Omental fat pad (tissue), 4 donors: ENCODE measurements around the gene SPG21. TPM values are rescaled to one million over a fixed set of nuclear protein-coding genes. Genes with fewer than 3 reads are reported as not detected.
A peak's percentile ranks its signal among the peaks of the same experiment; 100 is the strongest.

Experiments used
- ATAC-seq: fragments of 150-250 bp; one replicate; pipeline ENCODE4 v1.9.1; 2016; ENCODE audit warnings: mild to moderate bottlenecking, moderate library complexity; ENCODE audit not compliant: low FRiP score
- DNase-seq: peaks from one replicate; pipeline ENCODE4 v3.0.0-alpha.2; 2019; ENCODE audit warnings: low spot score
- total RNA-seq, 4 donors: library from RNA; depleted of rRNA; stranded (reverse); fragments of >200 nt; gene quantifications; one replicate each; pipeline ENCODE4 v1.1.0, GENCODE V29; 2016
- TF ChIP-seq, protein P1 (sequence below), 3 donors: fragments of 450-650 bp; IDR thresholded peaks; one replicate each; pipeline ENCODE4 v1.5.1; 2016 to 2017; ENCODE audit warnings: antibody characterized with exemption in 3 of 3, mild to moderate bottlenecking in 3 of 3, moderate library complexity in 2 of 3

The SPG21 gene
- total RNA-seq, 4 donors from 2014 or later = 72.9 to 93.9 (median 84.7) TPM

DNA sequence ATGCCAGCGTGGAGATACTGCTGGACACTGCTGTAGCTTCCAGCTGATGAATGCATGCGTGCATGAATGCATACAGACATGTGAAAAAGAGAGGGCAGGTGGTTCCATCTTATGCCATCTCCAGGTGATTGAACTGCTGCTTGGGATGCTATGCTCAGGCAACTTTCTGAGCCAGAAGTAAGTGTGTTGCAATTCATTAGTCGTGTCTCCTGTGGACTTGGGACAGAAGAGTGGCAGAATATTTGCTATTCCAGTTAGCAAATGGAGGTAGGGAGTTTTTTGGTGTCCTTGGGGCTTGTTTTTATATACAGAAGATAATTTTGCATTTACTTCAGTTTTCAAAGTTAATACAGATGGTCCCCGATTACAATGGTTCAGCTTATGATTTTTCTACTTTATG, 44.8 kb downstream of the SPG21 start:
- ATAC-seq = no peak
- DNase-seq = no peak
- TF ChIP-seq, protein P1, sequence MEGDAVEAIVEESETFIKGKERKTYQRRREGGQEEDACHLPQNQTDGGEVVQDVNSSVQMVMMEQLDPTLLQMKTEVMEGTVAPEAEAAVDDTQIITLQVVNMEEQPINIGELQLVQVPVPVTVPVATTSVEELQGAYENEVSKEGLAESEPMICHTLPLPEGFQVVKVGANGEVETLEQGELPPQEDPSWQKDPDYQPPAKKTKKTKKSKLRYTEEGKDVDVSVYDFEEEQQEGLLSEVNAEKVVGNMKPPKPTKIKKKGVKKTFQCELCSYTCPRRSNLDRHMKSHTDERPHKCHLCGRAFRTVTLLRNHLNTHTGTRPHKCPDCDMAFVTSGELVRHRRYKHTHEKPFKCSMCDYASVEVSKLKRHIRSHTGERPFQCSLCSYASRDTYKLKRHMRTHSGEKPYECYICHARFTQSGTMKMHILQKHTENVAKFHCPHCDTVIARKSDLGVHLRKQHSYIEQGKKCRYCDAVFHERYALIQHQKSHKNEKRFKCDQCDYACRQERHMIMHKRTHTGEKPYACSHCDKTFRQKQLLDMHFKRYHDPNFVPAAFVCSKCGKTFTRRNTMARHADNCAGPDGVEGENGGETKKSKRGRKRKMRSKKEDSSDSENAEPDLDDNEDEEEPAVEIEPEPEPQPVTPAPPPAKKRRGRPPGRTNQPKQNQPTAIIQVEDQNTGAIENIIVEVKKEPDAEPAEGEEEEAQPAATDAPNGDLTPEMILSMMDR (IDR thresholded peaks at IDR 0.05) = no peak

DNA sequence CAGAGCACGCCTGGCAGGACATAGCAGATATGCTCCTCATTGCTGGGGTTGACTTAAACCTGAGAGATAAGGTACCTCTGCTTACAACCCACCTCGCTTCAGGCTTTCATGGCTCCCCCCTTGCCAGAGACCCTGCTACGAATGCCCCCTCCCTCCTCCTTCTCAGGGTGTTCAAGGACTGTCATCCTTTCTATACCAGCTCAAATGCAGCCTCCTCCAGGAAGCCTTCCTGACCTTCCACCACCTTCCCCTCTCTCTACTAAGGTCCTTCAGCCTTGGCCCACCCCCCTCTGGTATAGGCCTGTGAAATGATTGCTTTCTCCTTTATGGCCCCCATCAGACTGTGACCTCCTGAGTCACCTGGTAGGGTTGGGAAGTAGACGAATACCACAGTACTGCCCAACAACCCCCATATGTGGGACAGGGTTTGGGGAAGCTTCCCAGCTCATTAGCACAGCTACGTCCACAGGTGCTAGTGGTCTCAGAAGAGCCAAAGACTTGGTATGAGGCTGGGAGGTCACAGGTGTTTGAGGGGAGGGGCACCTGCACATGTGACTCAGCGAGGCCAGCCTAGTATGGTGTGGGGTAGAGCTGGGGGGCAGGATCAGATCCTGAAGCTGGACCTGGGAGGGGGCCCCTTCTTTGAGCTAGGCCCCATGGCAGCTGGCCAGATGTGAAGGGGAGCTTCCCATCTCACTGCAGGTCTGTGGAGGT, 46.0 kb downstream of the SPG21 start:
- TF ChIP-seq, protein P1 (IDR thresholded peaks at IDR 0.05) = no peak
- no peak for DNase-seq

DNA sequence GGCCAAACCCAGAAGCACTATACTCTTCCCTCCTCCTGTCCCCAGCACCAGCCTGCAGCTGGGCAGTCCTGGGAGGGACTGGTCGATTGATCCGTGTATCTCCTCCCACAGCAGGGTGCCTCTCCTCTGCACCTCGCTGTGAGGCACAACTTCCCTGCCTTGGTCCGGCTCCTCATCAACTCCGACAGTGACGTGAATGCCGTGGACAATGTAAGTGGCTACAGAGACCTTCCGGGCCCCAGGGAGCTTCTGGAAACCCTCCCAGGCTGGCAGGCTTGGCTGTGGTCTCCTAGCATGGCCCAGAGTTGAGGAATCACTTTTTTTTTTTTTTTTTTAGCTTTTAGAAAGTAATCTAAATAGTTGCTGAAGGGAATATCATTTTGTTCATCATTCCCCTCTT, 47.4 kb downstream of the SPG21 start:
- TF ChIP-seq, protein P1 (IDR thresholded peaks at IDR 0.05) = no peak
- DNase-seq = no peak
- no peak for ATAC-seq

More for the DNA sequence above, 46.0 kb downstream of the SPG21 start:
- no peak for ATAC-seq

DNA sequence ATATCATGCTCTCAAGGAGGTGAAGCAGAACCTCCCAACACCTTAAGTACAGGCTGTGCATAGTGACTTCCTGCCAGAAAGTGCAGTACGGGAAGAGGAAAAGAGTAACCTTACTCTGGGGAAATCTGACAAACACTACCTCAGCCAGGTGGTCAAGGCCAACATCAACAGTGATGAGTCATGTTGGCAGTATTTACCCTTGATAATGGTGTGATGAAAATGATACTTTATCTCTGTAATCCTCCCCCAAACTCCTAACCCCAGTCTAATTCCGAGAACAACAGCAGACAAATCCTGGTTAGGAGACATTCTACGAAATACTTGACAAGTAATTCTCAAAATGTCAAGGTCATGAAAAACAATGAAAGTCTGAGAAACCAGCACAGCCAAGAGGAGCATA, 51.5 kb downstream of the SPG21 start:
- no peak for DNase-seq

DNA sequence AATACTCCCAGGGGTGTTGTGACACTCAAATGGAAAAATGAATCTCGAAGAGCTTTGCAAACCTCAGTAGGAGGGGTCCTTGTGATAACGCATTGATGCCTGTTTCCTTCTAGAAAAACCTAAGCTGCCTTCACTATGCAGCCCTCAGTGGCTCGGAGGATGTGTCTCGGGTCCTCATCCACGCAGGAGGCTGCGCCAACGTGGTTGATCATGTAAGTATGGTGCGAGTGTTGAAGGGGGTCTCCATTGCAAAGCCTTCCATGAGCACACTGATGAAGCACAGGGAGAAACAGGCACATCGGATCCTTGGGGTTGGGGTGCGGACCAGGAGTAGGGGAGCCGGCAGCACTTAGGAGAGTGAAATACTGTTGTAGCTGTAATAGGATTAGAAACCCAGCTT, 55.7 kb downstream of the SPG21 start:
- ATAC-seq (no peak), DNase-seq (no peak)
- TF ChIP-seq, protein P1 (IDR thresholded peaks at IDR 0.05) = no peak

More for the DNA sequence above, 51.5 kb downstream of the SPG21 start:
- ATAC-seq = peak; percentile 89
- TF ChIP-seq, protein P1 (IDR thresholded peaks at IDR 0.05) = no peak

DNA sequence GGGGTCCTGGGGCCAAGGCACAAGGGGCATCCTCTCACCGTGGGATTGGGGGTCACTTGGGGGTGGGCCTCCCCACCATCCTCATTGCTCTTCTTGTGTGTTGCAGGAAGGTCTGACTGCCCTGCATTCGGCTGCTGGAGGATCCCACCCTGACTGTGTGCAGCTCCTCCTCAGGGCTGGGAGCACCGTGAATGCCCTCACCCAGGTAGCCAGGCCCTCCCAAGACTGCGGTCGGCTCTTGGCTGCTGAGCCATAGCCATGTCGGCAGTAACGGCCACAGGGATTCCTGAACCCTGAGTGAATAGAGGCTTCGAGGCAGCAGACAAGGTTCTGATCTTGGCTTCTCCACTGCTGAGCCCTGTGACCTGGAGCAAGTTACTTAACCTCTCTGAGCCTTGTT, 58.3 kb downstream of the SPG21 start:
- TF ChIP-seq, protein P1 (IDR thresholded peaks at IDR 0.05) = no peak
- ATAC-seq (no peak), DNase-seq (no peak)

DNA sequence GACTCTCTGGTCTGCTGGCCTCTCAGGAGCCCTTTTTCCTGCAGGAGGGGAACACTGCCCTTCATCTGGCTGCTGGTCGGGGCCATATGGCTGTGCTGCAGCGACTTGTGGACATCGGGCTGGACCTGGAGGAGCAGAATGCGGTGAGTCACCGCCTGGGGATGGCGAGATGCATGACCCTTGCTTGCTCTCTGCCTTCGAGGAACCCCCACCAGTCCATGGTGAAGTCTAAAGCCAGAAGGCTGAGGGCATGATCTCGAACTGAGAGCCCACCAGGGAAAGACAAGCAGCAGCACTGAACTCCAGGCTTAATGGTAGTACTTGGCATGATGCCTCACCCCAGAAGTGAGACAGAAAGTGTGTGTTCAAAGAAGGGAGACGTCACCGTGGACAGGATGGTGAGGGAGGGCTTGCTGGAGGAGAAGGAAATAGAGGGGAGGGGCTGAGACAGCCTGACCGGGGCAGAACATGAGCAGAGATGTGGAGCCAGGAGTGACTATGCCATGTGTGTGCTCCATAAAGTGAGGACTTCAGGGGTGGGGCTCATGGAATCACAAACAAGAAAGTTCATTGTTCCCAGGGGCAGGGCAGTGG, 58.8 kb downstream of the SPG21 start:
- ATAC-seq (no peak), DNase-seq (no peak)
- TF ChIP-seq, protein P1 (IDR thresholded peaks at IDR 0.05) = no peak
